ACC112 (cell line): ENCODE measurements around the gene TAC3.
"Not testable (repeated sequence)": the region's sequence is repeated elsewhere in the genome, so short reads cannot be mapped to it uniquely, and the experiment has no call there.

Source experiments
- H2AFZ ChIP-seq: fragments of 200-600 bp; sonication (generic); one replicate; pipeline ENCODE4 v1.6.0; 2017; ENCODE audit warnings: antibody characterized with exemption, low read length; ENCODE audit not compliant: unreplicated experiment
- H3K27ac ChIP-seq: fragments of 200-600 bp; sonication (generic); 2 replicates; pipeline ENCODE4 v1.5.1; 2014; ENCODE audit warnings: low read depth, mild to moderate bottlenecking, antibody characterized with exemption, low read length, moderate library complexity
- H3K27me3 ChIP-seq: fragments of 200-600 bp; sonication (generic); 2 replicates; pipeline ENCODE4 v1.6.1; 2014; ENCODE audit warnings: mild to moderate bottlenecking, antibody characterized with exemption, low read length, moderate library complexity, mixed read lengths; ENCODE audit not compliant: insufficient read depth
- H3K36me3 ChIP-seq: fragments of 200-600 bp; sonication (generic); 2 replicates; pipeline ENCODE4 v1.6.1; 2016; ENCODE audit warnings: mild to moderate bottlenecking, antibody characterized with exemption, low read length, moderate library complexity, mixed read lengths; ENCODE audit not compliant: insufficient read depth
- H3K4me1 ChIP-seq: fragments of 200-600 bp; sonication (generic); one replicate; pipeline ENCODE4 v1.6.1; 2016; ENCODE audit warnings: low read length, mixed read lengths; ENCODE audit not compliant: insufficient read depth, unreplicated experiment, control insufficient read depth
- H3K4me3 ChIP-seq: fragments of 200-600 bp; sonication (generic); 2 replicates; pipeline ENCODE4 v1.5.1; 2014; ENCODE audit warnings: mild to moderate bottlenecking, low read depth, low read length
- H3K79me2 ChIP-seq: fragments of 200-600 bp; sonication (generic); one replicate; pipeline ENCODE4 v1.6.0; 2016; ENCODE audit warnings: low read length; ENCODE audit not compliant: control insufficient read depth, unreplicated experiment, insufficient read depth

TAC3 gene

DNA sequence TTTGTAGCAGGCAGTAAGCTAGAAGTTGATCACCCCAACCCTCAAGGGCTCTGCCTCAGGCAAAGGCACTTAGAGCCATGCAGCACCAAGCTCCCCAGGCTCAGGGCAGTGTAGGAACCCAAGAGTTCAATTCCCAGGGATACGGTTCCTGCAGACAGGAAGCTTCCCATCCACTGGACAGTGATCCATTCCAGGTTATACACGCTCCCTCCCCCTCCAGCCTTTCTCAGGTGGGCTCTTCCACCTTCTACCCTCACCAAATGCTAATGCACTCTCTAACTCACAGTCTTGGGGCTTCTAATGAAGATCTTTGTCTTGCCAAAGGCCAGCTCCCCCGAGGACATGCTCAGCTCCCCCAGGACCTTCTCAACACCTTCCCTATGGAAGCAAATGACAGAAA lies 20.9 kb upstream of the TAC3 start:
- no peaks in the 10 kb centered on the region for H3K79me2 ChIP-seq
- no peaks in the 10 kb centered on the region for H3K4me1 ChIP-seq
- no peak overlapping the region for H3K27ac ChIP-seq
- peaks cover 72% of the 10 kb centered on the region for H3K27me3 ChIP-seq
- H3K36me3 ChIP-seq = no peaks in the 10 kb centered on the region
- no peak overlapping the region for H3K4me3 ChIP-seq
- H2AFZ ChIP-seq = no peak overlapping the region

DNA sequence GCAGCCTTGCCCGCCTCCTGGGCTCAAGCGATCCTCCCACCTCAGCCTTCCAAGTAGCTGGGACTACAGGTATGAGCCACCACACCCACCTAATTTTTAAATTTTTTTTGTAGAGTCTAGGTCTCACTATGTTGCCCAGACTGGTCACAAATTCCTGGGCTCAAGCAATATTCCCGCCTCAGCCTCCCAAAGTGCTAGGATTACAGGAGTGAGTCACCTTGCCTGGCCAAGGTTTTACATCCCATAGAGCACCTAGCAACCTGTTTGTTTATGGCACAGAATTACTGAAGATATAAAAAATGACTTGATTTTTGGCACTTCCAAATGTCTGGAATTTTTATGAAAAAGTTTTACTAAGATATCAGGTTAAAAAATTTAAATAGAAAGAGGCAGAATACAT lies 17.1 kb upstream of the TAC3 start:
- no peak overlapping the region for H3K4me3 ChIP-seq
- no peaks in the 10 kb centered on the region for H3K79me2 ChIP-seq
- no peaks in the 10 kb centered on the region for H3K36me3 ChIP-seq
- H3K4me1 ChIP-seq = no peaks in the 10 kb centered on the region
- H3K27me3 ChIP-seq = peaks cover 65% of the 10 kb centered on the region
- no peak overlapping the region for H3K27ac ChIP-seq
- H2AFZ ChIP-seq = no peak overlapping the region

DNA sequence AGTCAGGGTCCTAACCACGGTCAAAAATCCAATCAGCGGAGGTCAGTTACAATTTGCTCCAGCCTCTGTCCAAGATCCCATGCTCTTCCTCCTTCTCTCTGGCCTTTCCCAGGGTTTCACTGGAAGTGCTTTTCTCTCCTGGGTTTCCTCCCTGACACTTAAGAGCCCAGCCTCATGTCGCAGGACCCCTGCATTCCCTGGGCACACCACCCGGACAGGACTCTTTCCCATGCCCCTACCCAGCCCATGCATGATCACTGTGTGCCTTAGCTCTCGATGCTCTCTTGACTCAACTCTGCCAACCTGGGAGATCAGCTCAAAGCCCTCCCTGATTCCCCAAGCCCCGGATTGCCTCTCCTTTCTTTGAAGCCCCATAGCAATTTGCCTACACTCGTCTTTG lies 15.5 kb upstream of the TAC3 start:
- H3K27me3 ChIP-seq = peaks cover 67% of the 10 kb centered on the region
- no peaks in the 10 kb centered on the region for H3K36me3 ChIP-seq
- no peaks in the 10 kb centered on the region for H3K79me2 ChIP-seq
- H3K4me3 ChIP-seq = no peak overlapping the region
- H3K4me1 ChIP-seq = no peaks in the 10 kb centered on the region
- no peak overlapping the region for H2AFZ ChIP-seq
- no peak overlapping the region for H3K27ac ChIP-seq

DNA sequence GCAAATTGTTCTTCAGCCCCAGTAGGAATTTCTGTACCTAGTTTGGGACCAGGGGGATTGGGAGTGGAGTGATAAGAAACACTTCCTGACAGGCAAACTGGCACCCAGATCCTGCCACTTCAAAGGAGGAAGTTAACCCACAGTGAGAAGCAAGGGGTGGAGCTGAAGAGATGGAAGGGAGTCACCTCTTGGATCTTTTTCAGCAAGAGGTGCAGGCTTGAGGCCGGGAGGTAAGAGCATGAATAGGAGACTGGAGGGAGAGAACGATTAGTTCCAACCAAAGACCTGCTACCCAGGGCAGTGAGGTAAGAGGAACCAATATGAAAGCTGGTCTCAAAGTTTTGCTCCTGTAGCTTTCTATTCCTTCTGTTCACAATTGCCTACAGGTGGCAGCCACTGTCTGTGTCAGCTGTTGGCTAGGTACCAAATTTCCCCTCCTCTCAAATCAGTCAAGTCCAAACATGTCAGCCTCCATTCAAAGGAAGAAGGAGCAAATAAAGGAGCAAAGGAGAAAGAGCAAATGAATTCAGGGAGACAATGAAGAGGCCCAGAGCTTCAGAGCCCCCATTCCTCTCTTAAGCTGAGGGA lies 14.9 kb upstream of the TAC3 start:
- no peak overlapping the region for H3K4me3 ChIP-seq
- H3K36me3 ChIP-seq = no peaks in the 10 kb centered on the region
- H3K27ac ChIP-seq = no peak overlapping the region
- H3K4me1 ChIP-seq = no peaks in the 10 kb centered on the region
- peaks cover 67% of the 10 kb centered on the region for H3K27me3 ChIP-seq
- no peaks in the 10 kb centered on the region for H3K79me2 ChIP-seq
- H2AFZ ChIP-seq = no peak overlapping the region

DNA sequence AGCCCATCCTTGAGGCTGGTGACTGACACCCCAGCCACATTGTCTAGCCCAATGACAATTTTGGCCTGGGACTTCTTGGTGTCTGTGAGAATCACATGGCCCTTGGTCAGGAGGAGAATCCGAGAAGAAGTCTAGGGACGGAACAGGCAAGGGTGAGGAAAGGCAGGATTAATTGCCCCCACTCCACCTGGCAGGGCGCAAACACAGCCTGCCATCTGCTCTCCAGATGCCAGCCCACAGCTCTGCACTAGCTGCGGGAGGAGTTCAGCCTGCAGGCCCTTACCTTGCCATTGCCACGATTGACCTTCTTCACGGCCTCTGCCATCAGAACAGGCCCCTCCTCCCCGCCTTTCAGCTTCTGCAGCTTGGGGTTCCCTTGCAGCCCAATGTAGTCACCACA lies 13.1 kb upstream of the TAC3 start:
- Histone ChIP-seq H2AFZ (no peak overlapping the region), H3K4me3 (no peak overlapping the region), H3K79me2 (no peaks in the 10 kb centered on the region), H3K27ac (no peak overlapping the region), H3K4me1 (no peaks in the 10 kb centered on the region), H3K27me3 (peaks cover 72% of the 10 kb centered on the region), H3K36me3 (no peaks in the 10 kb centered on the region)

DNA sequence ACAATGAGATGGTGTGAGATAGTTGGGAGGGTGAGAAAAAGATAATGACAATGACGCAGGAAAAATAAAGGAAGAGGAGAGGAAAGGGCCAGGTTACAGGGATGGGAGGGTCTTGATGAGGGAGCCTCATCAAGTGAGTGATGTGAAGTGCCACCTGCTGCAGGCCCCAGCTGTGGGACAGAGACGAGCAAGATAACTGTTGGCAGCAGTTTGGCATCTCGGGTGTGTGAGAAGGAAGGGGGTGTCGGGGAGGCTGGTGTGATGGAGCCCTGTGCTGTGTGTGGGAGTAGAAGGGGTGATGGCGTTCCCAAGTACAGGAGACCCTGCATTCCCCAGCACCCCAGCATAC lies 11.4 kb upstream of the TAC3 start:
- H3K27ac ChIP-seq = no peak overlapping the region
- no peaks in the 10 kb centered on the region for H3K4me1 ChIP-seq
- H3K79me2 ChIP-seq = no peaks in the 10 kb centered on the region
- H3K27me3 ChIP-seq = peaks cover 80% of the 10 kb centered on the region
- no peak overlapping the region for H3K4me3 ChIP-seq
- no peak overlapping the region for H2AFZ ChIP-seq
- H3K36me3 ChIP-seq = no peaks in the 10 kb centered on the region

DNA sequence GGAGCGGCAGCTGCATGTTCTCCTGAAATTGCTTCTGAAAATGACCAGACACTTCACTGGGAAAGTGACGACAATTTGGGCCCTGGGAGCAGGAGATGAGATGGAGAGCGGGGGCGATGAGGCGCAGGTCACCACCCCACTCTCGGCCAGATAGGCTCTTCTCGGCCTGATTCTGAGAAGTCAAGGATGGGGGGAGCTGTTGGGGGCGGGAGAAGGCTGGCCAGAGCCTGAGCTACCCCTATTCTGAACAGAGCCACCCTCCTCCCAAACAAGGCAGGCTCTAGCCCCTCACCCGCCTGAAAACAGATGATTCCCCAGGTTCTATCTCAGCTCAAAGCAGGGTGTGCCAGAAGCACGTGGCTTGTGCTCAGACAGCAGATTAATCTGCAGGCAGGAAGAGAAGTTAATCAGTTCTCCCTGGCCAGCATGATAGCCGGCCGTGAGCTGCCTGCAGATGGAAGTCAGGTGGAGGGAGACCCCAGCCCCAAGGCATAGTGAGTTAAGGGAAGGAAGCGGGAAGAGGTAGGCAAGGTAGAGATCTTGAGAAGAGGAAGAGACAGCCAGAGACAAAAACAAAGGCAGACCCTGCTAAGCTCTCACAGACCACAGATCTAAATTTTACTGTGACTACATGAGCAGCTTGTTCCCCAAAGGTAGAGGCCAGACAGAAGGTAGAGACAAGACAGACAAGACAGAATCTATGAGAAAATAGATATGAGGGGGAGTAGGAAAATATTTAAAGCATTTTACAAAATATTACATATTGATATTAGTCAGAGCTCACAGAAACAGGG lies 10.9 kb upstream of the TAC3 start:
- Histone ChIP-seq H3K36me3 (no peaks in the 10 kb centered on the region), H3K27me3 (peaks cover 76% of the 10 kb centered on the region), H3K4me3 (no peak overlapping the region), H3K79me2 (no peaks in the 10 kb centered on the region), H2AFZ (no peak overlapping the region), H3K27ac (no peak overlapping the region), H3K4me1 (no peaks in the 10 kb centered on the region)

DNA sequence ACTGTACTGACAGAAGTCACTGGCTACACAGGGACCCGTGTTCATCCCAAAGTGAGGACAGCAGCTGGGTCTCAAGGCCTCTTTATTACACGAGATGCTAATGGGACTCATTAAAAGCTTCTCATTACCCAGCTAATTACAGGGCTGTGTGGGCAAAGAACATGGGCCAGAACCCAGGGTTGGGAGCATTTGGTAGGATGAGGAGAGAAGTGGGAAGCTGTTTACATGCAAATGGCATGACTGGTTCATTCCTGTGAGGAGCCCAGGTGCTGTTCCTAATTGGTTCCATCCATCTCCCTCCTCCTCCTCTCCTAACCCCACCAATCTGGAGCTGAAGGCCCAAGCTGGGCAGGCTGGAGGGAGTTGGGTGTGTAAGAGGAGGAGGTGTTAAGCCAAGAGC lies 8.9 kb upstream of the TAC3 start:
- Histone ChIP-seq H3K79me2 (no peaks in the 10 kb centered on the region), H3K36me3 (no peaks in the 10 kb centered on the region), H3K27me3 (peaks cover 59% of the 10 kb centered on the region), H3K27ac (no peak overlapping the region), H3K4me3 (no peak overlapping the region), H3K4me1 (no peaks in the 10 kb centered on the region), H2AFZ (no peak overlapping the region)

DNA sequence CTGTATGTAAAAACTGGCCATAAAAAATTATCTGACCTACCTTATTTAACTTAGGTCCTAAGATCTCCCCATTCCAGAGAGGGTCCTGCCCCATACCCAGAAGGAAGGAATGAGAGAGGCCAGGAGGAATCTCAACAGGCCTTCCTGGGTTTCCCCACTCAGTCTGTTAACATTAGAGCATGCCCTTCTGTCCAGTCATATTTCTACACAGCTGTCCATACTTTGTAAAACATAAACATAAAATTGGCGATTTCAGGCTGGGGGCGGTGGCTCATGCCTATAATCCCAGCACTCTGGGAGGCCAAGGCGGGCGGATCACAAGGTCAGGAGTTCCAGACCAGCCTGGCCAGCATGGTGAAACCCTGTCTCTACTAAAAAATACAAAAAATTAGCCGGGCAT lies 6.0 kb upstream of the TAC3 start:
- H3K4me3 ChIP-seq = not testable (repeated sequence)

DNA sequence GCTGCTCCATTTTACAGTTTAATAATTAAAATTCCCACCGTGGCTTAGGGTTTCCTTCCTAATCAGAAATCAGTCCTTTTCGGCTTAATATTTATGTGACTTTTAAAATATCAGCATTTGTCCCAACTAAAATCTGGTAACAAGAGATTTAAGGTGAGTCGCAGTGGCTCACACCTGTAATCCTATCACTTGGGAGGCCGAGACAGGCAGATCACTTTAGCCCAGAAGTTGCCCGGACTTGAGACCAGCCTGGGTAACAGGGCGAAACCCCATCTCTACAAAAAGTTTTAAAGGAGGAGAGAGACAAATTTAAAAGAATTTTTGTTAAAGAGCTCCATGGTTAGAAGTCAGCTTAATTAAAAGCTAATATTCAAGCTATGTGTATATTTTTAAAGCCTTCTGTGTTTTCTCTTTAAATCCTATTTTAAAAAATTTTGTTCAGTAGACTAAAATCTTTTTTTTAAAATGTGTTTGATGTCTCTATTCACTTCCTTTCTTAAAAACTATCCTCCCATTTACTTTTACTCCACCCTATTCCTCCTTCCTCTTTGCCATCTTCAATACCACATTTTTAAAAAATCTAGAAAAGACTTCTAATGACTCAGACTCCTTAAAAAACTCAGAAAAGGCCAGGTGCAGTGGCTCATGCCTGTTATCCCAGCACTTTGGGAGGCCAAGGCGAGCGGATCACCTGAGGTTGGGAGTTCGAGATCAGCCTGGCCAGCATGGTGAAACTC lies 3.8 kb upstream of the TAC3 start:
- Histone ChIP-seq H2AFZ (no peak overlapping the region), H3K36me3 (no peaks in the 10 kb centered on the region), H3K4me1 (no peaks in the 10 kb centered on the region), H3K4me3 (no peak overlapping the region), H3K79me2 (no peaks in the 10 kb centered on the region), H3K27ac (no peak overlapping the region), H3K27me3 (peaks cover 30% of the 10 kb centered on the region)

More for the DNA sequence above, 6.0 kb upstream of the TAC3 start:
- not testable (repeated sequence) for H3K36me3 ChIP-seq, H3K4me1 ChIP-seq, H3K27ac ChIP-seq, H2AFZ ChIP-seq, H3K79me2 ChIP-seq
- peaks cover 35% of the 10 kb centered on the region for H3K27me3 ChIP-seq

DNA sequence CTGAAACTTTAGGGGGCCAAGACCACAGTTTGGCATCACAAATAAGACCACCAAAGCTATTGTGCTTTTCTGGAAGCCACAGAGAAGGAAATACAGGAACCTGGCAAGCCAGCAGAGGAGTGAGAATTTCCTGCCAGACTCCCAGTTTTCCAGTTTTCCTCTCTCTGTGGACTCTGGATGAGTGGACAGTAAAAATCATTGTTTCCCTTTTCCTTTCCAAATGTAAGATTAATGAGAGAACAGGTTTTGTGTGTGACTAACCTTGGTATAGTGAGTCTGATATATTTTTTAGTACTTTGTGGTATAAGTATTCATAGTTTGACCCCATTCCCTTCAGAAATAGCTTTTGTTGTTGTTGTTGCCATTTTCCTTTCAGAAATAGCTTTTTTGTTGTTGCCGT lies 2.6 kb upstream of the TAC3 start:
- no peak overlapping the region for H2AFZ ChIP-seq
- no peaks in the 10 kb centered on the region for H3K36me3 ChIP-seq
- H3K4me3 ChIP-seq = no peak overlapping the region
- H3K27ac ChIP-seq = no peak overlapping the region
- H3K4me1 ChIP-seq = no peaks in the 10 kb centered on the region
- H3K79me2 ChIP-seq = no peaks in the 10 kb centered on the region
- peaks cover 30% of the 10 kb centered on the region for H3K27me3 ChIP-seq
